Measurements from ENCODE around the gene GPM6B.
"Not testable (repeated sequence)": the region's sequence is repeated elsewhere in the genome, so short reads cannot be mapped to it uniquely, and the experiment has no call there.

The GPM6B gene

GRCh38 chrX:13734278-13735172, 82.4 kb downstream of the GPM6B start, which contains the start of the genes OFD1 and TRAPPC2:
Gene OFD1 (plus strand): TSS chrX:13734748. CDS start chrX:13735072, 324 bp downstream.
Gene TRAPPC2 (minus strand): TSS chrX:13734620. CDS start chrX:13719963, 14,657 bp downstream.
- peak; percentile 2 for TF ChIP-seq CTCF (conservative IDR thresholded peaks at IDR 0.05; ENCODE audit: low read depth, low read length)
- peak; percentile 93 for DNase-seq (ENCODE audit: low read depth)
- H3K4me3 ChIP-seq (ENCODE audit: low read length): peak within 1 kb of the TSS; percentile 94

DNA sequence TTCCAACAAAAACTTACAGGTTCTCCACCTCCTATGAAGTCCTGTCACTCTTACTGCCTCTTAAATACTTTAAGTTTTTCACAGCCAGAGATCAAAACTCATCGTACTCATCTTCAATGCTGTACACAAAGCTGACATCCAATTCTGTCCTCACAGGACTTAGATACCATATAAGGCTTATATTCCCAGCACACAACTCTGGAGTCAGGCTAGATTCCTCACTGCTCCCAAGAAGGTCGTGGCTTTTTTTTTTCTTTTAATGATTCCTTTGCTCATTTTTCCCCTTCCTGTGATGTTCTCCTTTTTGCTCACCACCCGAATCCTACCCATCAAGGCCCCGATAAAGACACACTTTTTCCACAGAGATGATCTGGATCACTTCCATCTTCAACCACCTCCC, 83.4 kb downstream of the GPM6B start:
- peak overlapping the region; percentile 94 for H3K4me3 ChIP-seq (ENCODE audit: low read length)
- DNase-seq (ENCODE audit: low read depth): no peak
- TF ChIP-seq CTCF (conservative IDR thresholded peaks at IDR 0.05; ENCODE audit: low read depth, low read length): no peak

GRCh38 chrX:13732246-13733067, 84.4 kb downstream of the GPM6B start:
- no peak for DNase-seq (ENCODE audit: low read depth)
- H3K4me3 ChIP-seq (ENCODE audit: low read length): no peak overlapping the region
- no peak for TF ChIP-seq CTCF (conservative IDR thresholded peaks at IDR 0.05; ENCODE audit: low read depth, low read length)

DNA sequence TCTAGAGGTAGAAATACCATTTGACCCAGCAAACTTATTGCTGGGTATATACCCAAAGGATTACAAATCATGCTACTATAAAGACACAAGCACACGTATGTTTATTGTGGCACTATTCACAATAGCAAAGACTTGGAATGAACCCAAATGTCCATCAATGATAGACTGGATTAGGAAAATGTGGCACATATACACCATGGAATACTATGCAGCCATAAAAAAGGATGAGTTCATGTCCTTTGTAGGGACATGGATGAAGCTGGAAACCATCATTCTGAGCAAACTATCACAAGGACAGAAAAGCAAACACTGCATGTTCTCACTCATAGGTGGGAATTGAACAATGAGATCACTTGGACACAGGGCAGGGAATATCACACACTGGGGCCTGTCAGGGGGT, 86.4 kb downstream of the GPM6B start:
- not testable (repeated sequence) for H3K4me3 ChIP-seq (ENCODE audit: low read length); DNase-seq (ENCODE audit: low read depth)

- not testable (repeated sequence) for H3K4me3 ChIP-seq (ENCODE audit: low read length); DNase-seq (ENCODE audit: low read depth)
These were observed 90.3 kb downstream of the GPM6B start for GRCh38 chrX:13726583-13726982.

DNA sequence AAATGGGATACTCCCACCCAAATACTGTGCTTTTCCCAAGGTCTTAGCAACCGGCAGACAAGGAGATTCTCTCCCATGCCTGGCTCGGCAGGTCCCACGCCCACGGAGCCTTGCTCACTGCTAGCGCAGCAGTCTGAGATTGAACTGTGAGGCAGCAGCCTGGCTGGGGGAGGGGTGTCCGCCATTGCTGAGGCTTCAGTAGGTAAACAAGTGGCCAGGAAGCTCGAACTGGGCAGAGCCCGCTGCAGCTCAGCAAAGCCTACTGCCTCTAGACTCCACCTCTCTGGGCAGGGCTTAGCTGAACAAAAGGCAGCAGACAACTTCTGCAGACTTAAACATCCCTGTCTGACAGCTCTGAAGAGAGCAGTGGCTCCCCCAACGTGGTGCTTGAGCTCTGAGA, 92.0 kb downstream of the GPM6B start:
- not testable (repeated sequence) for H3K4me3 ChIP-seq (ENCODE audit: low read length); DNase-seq (ENCODE audit: low read depth)

DNA sequence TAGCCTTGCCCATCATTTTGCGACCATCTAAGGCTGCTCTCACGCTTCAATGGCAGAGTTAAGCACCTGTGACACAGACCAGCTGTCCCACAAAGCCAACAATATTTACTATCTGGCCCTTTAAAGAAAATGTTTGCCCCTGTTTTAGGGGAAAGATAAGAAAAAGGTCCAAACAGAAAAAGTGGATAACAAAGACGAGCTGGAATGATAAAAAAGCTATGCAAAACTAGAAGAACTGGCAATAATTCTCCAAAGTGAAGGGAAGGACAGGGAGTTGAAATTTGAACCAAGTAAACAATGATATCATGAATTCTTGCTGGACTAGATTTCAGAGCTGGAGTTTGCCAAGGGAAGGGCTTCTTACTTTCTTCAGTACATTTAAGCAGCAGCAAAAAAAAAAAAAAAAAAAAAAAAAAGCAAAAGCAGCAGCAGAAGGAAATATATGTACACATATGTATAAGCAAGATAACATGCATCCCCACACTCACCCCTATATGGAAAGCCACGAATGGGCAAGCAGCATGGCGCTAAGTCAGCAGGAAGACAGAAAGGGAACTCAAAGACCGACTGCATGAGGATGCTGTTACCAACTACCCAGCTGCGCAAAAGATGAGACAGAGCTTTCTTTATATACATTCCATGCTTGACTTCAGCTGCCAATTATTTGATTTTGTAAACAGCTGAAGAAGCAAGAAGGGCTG, 94.9 kb downstream of the GPM6B start:
- H3K4me3 ChIP-seq (ENCODE audit: low read length): no peak overlapping the region
- no peak for DNase-seq (ENCODE audit: low read depth)
- no peak for TF ChIP-seq CTCF (conservative IDR thresholded peaks at IDR 0.05; ENCODE audit: low read depth, low read length)

DNA sequence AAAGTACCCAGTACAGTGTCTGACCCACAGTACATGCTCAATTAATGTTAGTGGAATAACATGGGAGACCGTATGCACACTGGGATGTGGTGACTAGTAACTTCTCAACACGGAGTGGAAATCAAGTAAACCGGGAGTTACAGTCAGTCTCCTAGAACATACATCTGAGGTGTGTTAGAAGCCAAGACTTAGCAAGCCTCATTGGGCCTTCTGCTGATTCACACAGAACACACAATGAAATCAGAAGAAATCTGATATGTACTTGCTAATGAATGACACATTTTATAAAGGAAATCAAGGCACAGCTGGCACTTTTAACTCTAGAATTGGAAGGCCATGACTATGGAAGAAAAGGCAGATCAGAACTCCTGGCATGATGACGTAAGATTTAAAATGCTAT, 95.5 kb downstream of the GPM6B start:
- H3K4me3 ChIP-seq (ENCODE audit: low read length): no peak overlapping the region
- DNase-seq (ENCODE audit: low read depth): no peak
- no peak for TF ChIP-seq CTCF (conservative IDR thresholded peaks at IDR 0.05; ENCODE audit: low read depth, low read length)

Measured in retinal pigment epithelial cell (primary cell).